ENCODE measurements around the gene LIN54. TPM values are rescaled to one million over a fixed set of nuclear protein-coding genes. Genes with fewer than 3 reads are reported as not detected.
A peak's percentile ranks its signal among the peaks of the same experiment; 100 is the strongest.
"Not testable (repeated sequence)": the region's sequence is repeated elsewhere in the genome, so short reads cannot be mapped to it uniquely, and the experiment has no call there.

Gene LIN54
- total and polyA plus RNA-seq, 2 of the 13 experiments (the other 11 are each of a cell fraction or from before 2014, with no cell fraction given), result 25.2 to 32.9 TPM

- H3K4me2 ChIP-seq (ENCODE audit: low read depth, low read length); H2AFZ ChIP-seq (ENCODE audit: low read length); FAIRE-seq; H3K27me3 ChIP-seq (ENCODE audit: control insufficient read depth in 1 of 2, insufficient read depth in 2 of 2, low read length in 2 of 2); intact Hi-C loops (cut with micrococcal nuclease; ENCODE audit: unreplicated experiment); in situ Hi-C loops (cut with HindIII; ENCODE audit: extremely low pct_ligation_motif_present, low pct_unique_long_range_greater_than_20kb); H3K9ac ChIP-seq (ENCODE audit: insufficient read depth, low read depth, low read length); DNase-seq (ENCODE audit: low spot score); H3K4me3 ChIP-seq (replicated peaks in 1 of 3; ENCODE audit: insufficient read depth in 1 of 3, low read depth in 2 of 3, low read length in 3 of 3); CTCF ChIA-PET (ENCODE audit: low intra/inter-chr PET ratio, low total read pairs); H3K9me3 ChIP-seq (ENCODE audit: low read length); H3K36me3 ChIP-seq (replicated peaks in 1 of 2; ENCODE audit: control insufficient read depth in 1 of 2, insufficient read depth in 2 of 2, low read length in 2 of 2); BruUV-seq (replicated peaks); H4K20me1 ChIP-seq (ENCODE audit: insufficient read depth, low read length): not testable (repeated sequence)
- H3K79me2 ChIP-seq (ENCODE audit: insufficient read depth, low read length), result peaks cover 96% of the 10 kb centered on the region
- WGBS (ENCODE audit: low lambda C conversion rate), result 72% methylated on average over 13 of the region's 14 CpGs
- H3K27ac ChIP-seq (ENCODE audit: extremely low read length, insufficient read depth, low read length), result peak overlapping the region; percentile 30
- ATAC-seq, result peak; percentile 19; the same call in 2 of the 3 replicates
- POLR2A ChIA-PET, result interaction anchor here (1.0 kb wide), 1 partner anchor 32 kb away, joined by 3 read pairs; the partner anchor contains the start of gene COPS4
- peak; percentile 62 for TF ChIP-seq NR2F6 (IDR thresholded peaks at IDR 0.05)
- peak; percentile 60 for TF ChIP-seq NR2F6 (CRISPR knock-in tag; IDR thresholded peaks at IDR 0.05)
- TF ChIP-seq RARA (CRISPR knock-in tag; IDR thresholded peaks at IDR 0.05), result peak; percentile 74
- TF ChIP-seq ZNF121 (CRISPR knock-in tag; IDR thresholded peaks at IDR 0.05), result peak; percentile 87
- peak; percentile 91 for TF ChIP-seq ZNF770 (CRISPR knock-in tag; IDR thresholded peaks at IDR 0.05)
- TF ChIP-seq ZMYM4 (CRISPR knock-in tag; IDR thresholded peaks at IDR 0.05), result peak; percentile 42; the same call in 1 of the 2 replicates
- TF ChIP-seq NR2F1 (CRISPR knock-in tag; IDR thresholded peaks at IDR 0.05), result peak in 1 of 2 experiments; percentile 55; a peak in 2 of 4 replicates
- 0 out of 2 replicates have a peak, but pooled peaks have one; percentile 38 for TF ChIP-seq NR2C2 (CRISPR knock-in tag; IDR thresholded peaks at IDR 0.05; ENCODE audit: borderline replicate concordance)
- peak; percentile 43 for TF ChIP-seq TEAD3 (CRISPR knock-in tag; optimal IDR thresholded peaks at IDR 0.05; ENCODE audit: borderline replicate concordance)
- TF ChIP-seq CEBPG (CRISPR knock-in tag; IDR thresholded peaks at IDR 0.05), result peak; percentile 42; the same call in 1 of the 2 replicates
- peak; percentile 54; the same call in 1 of the 2 replicates for TF ChIP-seq ONECUT2 (CRISPR knock-in tag; IDR thresholded peaks at IDR 0.05)
- peaks cover 77% of the 10 kb centered on the region for H3K4me1 ChIP-seq (ENCODE audit: insufficient read depth, low read length)
These were observed 7.4 kb downstream of the LIN54 start for GRCh38 chr4:83003044-83003791.
